Measurements from ENCODE around the gene NACA2. TPM values are rescaled to one million over a fixed set of nuclear protein-coding genes. Genes with fewer than 3 reads are reported as not detected.

The NACA2 gene
- total RNA-seq, 4 donors from 2014 or later: not detected

DNA sequence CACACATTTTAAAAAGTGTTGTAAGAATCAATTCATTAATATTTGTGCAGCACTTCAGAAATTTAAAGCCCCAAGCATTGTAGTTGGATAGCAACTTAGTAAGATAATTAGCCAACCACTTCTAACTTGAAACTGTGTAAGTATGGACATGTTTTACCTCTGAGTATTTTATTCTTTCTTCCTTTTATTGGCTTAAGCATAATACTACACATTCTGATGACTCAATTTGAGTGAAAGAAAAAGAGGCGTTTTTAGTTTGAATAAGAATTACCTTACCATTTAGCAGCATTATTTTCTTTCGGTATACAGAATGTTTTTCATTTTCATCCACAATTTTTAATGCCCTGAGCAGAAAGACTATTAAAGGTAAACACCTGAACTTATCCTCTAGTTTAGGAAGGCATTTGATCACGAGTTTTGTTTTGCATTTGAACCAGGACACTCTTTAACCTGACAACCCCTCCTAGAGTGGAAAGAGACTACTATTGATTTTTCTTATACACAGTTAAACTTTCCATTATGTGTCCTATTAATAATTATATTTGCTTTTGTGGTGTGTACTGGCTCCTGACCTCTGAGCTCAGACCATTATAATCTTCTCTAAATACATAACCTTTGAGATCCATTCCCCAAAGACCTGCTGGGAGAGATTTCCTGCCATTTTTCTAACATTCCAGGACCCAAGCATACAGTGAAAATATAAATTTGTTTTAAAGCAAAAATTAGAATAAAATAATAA lies 9.2 kb downstream of the NACA2 start:
- intact Hi-C loops (cut with DNase I; ENCODE audit: low total_unique reads): no loop called here
- H3K36me3 ChIP-seq: no peaks in the 10 kb centered on the region

GRCh38 chr17:61580502-61580901 lies 10.5 kb downstream of the NACA2 start:
- TF ChIP-seq POLR2A (IDR thresholded peaks at IDR 0.05) (no peak), CTCF (IDR thresholded peaks at IDR 0.05) (no peak)

More for the DNA sequence above, 9.2 kb downstream of the NACA2 start:
- no peak for DNase-seq
- Histone ChIP-seq H3K27me3 (peaks cover 0 to 6% of the 10 kb centered on the region in 2 donors), H3K9me3 (no peaks in the 10 kb centered on the region), H3K27ac (no peak overlapping the region), H3K4me3 (no peak overlapping the region), H3K4me1 (no peaks in the 10 kb centered on the region)
- TF ChIP-seq CTCF (IDR thresholded peaks at IDR 0.05) (no peak), POLR2A (IDR thresholded peaks at IDR 0.05) (no peak)

GRCh38 chr17:61579961-61580360 lies 11.1 kb downstream of the NACA2 start:
- no peak for DNase-seq
- intact Hi-C loops (cut with DNase I; ENCODE audit: low total_unique reads): no loop called here
- Histone ChIP-seq H3K36me3 (no peaks in the 10 kb centered on the region), H3K4me1 (no peaks in the 10 kb centered on the region), H3K9me3 (no peaks in the 10 kb centered on the region), H3K27ac (no peak overlapping the region), H3K4me3 (no peak overlapping the region), H3K27me3 (peaks cover 0 to 6% of the 10 kb centered on the region in 2 donors)
- TF ChIP-seq POLR2A (IDR thresholded peaks at IDR 0.05) (no peak), CTCF (IDR thresholded peaks at IDR 0.05) (no peak)

More at GRCh38 chr17:61580502-61580901, 10.5 kb downstream of the NACA2 start:
- no peak for DNase-seq
- H3K36me3 ChIP-seq: no peaks in the 10 kb centered on the region
- H3K4me3 ChIP-seq: no peak overlapping the region
- intact Hi-C loops (cut with DNase I; ENCODE audit: low total_unique reads): no loop called here
- peaks cover 0 to 6% of the 10 kb centered on the region in 2 donors for H3K27me3 ChIP-seq
- no peak overlapping the region for H3K27ac ChIP-seq
- no peaks in the 10 kb centered on the region for H3K4me1 ChIP-seq
- no peaks in the 10 kb centered on the region for H3K9me3 ChIP-seq

DNA sequence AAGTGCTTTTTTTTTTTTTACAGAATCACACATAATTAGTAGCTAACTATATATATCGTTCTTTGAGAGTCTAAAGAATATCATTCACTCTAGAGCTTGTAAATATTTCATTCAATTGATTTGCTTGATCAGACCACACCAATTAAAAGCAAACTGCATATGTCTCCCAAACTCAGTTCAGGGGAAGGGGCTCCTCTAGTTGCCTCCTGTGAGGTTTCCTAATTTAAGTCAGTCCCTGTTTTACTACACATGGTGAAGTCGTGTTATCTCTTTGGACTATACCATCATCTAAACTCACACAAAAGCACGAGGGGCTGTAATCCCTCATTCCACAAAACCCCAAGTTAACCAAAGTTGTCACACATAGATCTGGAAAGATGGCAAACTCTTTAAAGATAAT lies 11.7 kb downstream of the NACA2 start:
- Histone ChIP-seq H3K9me3 (no peaks in the 10 kb centered on the region), H3K36me3 (no peaks in the 10 kb centered on the region), H3K4me1 (no peaks in the 10 kb centered on the region), H3K27ac (no peak overlapping the region), H3K27me3 (peaks cover 0 to 6% of the 10 kb centered on the region in 2 donors), H3K4me3 (no peak overlapping the region)
- intact Hi-C loops (cut with DNase I; ENCODE audit: low total_unique reads): no loop called here
- no peak for DNase-seq
- TF ChIP-seq POLR2A (IDR thresholded peaks at IDR 0.05) (no peak), CTCF (IDR thresholded peaks at IDR 0.05) (no peak)

DNA sequence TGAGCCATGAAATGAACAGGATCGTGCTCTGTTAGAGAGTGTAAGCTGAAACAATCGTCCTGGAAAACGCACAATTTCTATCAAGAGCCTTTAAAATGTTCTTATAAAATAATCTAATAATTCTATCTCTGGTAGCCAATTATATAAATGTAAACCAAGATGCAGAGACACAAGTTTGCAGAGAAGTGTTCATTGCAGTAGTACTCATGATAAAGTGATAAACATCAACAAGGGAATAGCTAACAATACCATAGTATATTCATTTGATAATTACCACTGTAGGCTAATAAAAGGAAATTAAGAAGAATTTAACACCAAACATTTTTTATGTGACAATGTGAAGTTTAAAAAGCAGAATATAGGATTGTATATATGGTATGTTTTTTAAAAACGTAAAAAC lies 12.4 kb downstream of the NACA2 start:
- H3K9me3 ChIP-seq: no peaks in the 10 kb centered on the region
- intact Hi-C loops (cut with DNase I; ENCODE audit: low total_unique reads): no loop called here
- no peak for TF ChIP-seq POLR2A (IDR thresholded peaks at IDR 0.05)
- TF ChIP-seq CTCF (IDR thresholded peaks at IDR 0.05): no peak
- no peaks in the 10 kb centered on the region for H3K4me1 ChIP-seq
- DNase-seq: no peak
- no peaks in the 10 kb centered on the region for H3K36me3 ChIP-seq
- H3K27me3 ChIP-seq: peaks cover 0 to 6% of the 10 kb centered on the region in 2 donors
- H3K4me3 ChIP-seq: no peak overlapping the region
- no peak overlapping the region for H3K27ac ChIP-seq
